HG02588 (cell line): Measurements from ENCODE around the gene JPH4.

Experiments
- ATAC-seq: cut with Tn5 transposase; IDR thresholded peaks from one replicate; pipeline ENCODE4 v1.9.1; 2021; ENCODE audit warnings: mild to moderate bottlenecking, moderate library complexity; ENCODE audit not compliant: unreplicated experiment

JPH4 gene

DNA sequence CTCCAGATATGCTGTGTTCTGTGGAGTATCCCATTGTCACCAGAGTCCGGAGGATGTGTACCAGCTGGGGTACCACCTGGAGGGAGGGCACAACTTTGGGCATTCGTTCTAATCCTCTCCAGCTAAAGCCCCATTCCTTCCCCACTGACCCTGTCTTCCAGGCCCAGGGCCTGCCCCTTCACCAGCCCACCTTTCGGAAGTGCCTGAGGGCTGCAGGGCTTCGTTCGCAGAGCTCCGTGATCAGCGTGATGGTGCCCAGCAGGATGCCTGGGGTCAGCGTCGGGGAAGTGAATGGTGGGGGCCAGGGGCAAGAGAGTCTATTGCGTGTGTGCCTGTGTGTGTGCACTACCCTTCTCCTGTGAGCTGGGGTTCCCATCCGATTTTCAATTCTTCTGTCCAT is 13.0 kb downstream of the JPH4 start:
- ATAC-seq = no peak

DNA sequence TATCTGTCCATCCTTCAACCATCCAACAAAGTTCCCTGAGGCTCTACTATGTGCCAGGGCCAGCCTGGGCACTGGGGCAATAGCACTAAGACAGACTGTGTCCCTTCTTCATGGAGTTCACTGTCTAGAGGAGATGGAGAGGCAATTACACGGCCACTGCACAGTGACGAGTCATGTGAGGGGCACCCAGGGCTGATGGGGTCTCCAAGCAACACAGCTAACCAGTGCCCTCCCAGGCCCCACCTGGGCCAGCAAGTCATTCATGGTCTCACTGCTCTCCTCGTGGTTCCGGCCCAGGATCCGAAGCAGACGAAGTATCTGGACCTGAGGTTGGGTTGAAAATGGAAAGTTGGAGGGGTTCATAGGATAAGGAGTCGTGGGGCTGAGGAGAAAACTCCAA is 13.7 kb downstream of the JPH4 start:
- no peak for ATAC-seq

DNA sequence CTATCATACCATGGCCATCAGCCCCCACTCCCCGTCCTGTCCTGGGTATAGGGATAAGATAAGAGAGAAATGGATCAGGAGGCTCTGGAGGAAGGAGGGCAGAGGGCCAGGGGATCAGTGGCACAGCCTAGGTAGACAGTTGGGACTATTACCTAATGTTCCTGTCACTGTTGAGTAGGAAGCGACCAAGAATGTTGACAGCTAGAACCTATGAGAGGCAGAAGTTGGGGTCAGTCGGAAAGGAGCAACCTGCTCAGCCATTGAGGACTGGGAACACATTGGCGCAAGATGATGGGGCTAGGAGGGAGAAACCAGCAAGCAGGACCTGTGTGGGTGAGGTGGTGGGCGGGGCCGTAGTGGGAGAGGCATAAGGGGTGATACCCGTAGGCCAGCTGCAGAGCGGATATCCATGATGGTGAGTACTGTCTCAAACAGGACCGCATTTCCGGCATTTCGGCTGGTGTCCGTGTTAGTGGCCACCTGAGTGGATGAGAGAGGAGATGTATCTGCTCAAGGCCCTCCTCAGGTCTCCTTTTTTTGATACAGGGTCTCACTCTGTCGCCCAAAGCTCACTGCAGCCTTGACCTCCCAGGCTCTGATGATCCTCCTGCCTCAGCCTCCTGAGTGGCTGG is 14.3 kb downstream of the JPH4 start:
- ATAC-seq = no peak

DNA sequence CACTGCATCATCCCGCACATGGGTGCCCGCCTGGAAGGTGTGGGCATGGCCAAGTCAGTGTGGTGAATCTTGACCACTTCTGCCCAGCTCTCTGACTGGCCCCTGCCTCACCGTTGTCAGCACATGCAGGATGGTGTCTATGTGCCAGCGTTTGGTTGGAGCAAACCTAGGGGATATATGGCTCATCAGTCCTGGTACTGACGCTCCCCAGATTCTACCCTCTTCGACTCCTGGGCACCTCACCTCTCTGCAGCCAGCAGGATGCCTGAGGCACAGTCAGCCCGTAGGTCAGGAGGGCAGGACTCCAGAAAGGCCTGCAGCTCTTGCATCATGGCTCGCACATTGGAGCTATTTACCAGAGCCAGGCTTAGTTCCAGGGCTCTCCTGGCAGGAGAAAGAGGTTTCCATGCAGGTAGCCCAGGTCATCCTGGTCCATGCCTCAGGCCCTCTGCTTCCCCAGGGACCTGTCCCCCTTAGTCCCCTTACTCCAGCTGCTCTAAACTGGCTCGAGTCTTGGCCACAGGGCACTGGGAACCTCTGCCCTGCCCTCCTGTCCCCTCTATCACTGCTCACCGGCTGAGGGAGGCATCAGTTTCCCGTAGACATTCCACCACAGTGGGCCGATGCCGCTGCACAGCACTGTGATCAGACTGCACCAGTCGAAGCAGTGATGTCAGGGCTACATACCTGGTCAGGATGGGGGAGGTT is 15.0 kb downstream of the JPH4 start:
- ATAC-seq = no peak

DNA sequence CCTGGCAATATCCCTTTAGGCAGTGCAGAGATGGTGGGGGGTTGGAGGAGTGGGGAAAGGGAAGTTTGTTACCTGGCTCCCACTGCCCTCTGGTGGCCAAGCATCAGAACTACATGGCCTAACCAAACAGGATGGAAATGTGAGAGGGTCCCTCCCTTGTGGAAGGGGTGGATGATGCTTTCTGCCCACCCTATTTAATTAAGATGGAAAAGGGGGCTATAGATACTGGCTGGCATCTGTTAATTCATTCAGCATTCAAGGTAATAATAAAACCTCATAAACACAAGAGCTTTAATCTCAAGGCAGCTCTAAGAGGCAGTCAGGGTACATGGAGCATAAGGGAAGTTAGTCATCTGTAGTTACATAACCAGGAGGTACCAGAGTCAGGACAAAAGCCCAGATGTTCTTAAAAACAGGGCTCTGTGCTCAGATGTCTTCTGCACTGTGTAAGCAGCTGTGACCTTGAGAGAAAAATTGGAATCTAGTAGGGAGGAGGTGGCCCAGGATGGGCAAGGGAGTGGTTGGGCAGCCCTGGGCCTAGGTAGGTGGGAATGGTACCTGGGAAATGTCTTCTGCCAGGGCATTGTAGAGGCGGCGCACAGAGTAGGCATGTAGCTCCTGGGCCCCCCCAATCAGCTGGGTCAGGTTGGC is 15.6 kb downstream of the JPH4 start:
- ATAC-seq = no peak

DNA sequence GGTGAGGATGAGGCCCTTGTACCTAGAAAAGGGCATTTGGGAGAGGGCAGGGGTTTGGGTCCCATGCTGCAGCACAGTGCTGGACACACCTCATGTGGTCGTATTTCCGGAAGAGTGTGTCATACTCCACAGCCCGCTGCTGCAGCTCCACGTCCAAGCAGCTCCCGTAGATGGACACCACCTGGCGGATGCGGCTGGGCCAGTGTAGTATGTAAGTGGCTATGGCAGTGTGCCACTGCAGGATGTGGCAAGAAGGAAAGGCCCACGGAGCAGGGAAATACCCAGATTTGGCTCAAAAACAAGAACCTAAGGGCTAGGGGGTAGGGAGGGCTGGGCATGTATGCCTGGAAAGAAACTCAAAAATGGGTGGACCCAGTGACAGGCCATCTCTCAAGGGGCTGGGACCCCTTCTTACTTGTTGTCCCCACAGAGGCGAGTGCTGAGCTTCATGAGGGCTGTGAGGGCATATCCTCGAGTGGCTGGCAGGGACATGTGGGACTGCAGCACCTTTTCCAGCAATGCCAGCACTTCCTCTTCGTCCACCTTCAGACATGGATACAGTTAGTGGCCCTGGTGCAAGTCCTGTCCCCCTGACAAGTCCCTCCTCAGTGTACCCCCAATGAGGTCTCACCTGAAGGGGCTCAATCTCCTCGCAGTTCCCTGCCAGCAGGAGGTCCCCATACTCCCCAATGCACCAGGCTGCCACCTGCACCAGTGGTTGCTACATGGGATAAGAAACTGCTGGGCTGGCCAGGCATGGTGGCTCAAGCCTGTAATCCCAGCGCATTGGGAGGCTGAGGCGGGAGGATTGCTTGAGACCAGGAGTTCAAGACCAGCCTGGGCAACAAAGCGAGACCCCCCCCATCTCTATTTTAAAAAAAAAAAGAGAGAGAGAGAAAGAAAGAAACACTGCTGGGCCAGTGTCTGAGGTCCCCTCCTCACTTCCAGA is 16.4 kb downstream of the JPH4 start:
- no peak for ATAC-seq

DNA sequence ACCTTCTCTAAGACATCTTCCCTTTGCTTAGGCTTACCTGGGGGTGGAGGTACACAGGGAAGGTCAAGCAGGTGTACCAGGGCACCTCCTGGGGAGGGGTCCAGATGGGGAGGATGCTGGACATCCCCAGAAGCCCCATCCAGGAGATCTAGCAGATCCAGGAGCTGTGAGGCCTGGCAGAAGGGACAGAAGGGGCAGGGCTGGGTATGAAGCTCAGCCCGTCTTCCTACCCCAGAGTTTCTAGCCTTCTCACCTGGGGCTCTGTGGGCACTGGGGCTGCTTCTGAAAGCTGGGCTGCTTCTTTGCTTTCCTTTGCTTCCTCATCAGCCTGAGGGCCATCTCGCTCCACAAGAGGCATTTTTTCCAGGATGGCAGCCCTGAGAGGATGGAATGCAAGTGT is 17.3 kb downstream of the JPH4 start:
- ATAC-seq = no peak

DNA sequence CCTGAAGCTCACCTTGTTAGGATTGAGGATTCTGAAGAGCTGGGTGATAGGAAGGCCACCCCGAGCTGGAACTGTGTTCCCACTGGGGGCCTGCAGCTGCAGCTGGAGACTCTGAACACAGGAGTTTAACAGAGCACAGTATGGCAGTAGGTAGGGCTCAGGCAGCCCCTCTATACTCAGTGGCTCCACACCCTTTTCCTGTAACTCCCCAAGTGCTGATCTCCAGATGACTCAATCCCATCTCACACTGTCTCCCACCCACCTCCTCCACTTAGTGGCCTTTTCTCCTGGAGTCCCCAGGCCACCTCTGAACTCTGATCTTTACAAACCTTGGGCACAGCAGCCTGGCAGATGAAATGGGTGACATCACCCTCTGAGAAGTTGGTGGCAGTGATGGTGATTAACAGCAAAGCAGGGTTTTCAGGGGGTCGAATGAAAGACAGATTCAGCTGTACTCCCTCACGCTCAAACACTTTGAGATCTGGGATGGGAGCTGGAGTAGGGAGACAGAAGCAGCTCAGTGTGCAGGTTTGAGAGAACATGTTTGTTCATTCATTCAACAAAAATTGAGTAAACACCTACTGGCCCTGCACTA is 18.6 kb downstream of the JPH4 start:
- no peak for ATAC-seq

DNA sequence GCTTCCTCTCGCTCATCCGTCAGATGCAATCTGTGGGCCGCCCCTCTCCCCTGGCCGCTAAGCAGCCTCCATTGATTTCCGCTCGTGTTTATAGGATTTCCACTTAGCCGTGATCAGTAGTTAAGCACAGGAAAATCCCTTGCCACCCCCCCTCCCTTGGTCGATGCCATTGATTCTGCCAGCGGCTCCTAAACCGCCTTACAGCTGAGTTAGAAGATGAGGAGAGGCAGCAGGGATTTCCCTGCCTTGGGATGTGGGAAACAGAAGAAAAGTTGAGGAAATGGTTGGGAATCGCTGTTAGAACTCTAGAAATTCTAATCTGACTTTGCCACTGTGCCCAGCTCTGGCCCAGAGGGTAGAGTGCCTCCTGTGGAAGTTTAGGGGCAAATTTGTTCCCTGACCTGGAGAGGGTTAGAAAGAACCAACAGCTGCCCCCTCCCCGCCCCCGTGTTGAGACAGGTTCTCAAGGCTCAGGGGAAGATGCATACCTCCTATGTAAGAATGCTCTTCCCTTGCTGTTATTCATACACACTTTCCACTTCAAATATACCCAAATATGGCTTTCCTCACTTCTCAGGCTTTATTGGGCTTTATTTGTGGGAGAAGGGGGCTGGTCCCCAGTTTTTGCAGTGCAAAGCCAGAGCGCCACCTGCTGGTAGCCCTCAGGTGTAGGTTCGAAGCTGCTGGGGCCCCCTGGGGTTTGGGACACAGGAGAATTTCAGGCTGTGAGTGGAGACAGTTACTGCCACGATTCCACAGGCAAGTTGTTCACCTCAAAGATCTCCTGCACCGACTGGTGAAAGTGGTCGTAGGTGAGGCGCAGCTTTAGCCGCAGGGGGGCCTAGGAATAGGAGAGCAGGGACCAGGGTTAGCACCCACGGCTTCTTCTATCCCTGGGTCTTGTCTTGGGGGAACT is 19.3 kb downstream of the JPH4 start:
- no peak for ATAC-seq

DNA sequence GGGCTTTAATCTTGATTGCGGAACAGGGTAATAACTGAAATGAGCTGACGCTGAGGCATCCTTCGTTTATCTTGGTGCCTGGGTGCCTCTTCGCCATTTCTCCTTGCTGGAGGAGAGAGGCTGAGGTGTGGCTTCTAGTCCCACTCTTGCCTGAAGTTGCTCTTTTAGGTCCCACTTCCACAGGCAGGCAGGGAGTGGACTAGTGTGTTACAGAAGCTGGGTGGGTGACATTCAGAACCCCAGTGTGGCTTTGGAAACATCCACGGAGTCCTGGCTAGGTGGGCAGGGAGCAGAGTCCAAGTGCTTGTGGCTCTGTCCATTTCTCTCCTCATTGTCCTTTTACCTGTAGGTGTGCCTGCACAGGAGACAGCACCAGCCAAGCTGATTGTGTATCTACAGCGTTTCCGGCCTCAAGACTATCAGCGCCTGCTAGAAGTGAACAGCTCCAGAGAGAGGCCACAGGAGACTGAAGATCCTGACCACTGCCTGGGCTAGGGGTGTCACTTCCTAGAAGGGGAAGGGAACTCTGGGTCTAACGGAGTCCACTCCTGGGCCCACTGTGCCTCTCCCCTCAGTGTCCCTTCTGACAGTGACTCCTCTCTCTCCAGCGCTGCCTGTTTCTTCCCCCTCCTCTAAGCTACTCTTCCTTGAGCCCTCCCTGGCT is 20.1 kb downstream of the JPH4 start:
- no peak for ATAC-seq

DNA sequence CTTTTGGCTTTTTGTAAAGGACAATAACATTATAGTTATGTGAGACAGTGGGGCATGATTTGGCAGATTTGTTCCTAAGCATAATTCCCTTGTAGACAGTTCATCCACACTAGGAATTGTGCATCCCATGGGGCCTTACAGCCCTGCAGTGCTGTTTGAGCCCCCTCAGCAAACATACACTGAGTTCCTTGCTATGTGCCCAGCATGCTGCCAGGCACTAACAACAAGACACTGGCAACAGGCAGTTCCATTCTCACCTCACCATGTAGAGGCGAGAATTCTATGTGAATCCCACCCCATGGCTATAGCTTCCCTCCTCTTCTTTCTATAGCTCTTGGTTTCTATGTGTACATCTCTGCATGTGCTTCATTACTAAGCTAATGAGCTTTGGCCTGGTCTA is 20.6 kb downstream of the JPH4 start:
- no peak for ATAC-seq

DNA sequence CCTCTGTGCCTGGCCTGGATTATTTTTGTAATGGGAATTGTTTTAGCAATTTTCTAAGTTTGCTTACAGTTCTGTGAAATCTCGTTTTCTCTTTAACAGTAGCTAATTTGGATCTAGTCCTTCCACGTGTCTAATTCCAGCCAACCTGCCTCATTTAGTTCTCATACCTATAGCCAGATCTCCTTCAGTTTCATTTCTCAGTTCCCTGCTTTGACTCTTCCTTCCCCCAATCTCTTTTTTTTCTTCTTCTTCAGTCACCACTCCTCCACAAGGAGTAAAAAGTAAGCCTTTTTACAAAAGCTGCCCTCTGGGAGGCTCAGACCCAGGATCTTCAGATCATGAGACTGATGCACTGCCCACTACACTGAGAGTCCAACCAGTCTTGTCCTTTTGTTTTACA is 21.1 kb downstream of the JPH4 start:
- ATAC-seq = no peak

DNA sequence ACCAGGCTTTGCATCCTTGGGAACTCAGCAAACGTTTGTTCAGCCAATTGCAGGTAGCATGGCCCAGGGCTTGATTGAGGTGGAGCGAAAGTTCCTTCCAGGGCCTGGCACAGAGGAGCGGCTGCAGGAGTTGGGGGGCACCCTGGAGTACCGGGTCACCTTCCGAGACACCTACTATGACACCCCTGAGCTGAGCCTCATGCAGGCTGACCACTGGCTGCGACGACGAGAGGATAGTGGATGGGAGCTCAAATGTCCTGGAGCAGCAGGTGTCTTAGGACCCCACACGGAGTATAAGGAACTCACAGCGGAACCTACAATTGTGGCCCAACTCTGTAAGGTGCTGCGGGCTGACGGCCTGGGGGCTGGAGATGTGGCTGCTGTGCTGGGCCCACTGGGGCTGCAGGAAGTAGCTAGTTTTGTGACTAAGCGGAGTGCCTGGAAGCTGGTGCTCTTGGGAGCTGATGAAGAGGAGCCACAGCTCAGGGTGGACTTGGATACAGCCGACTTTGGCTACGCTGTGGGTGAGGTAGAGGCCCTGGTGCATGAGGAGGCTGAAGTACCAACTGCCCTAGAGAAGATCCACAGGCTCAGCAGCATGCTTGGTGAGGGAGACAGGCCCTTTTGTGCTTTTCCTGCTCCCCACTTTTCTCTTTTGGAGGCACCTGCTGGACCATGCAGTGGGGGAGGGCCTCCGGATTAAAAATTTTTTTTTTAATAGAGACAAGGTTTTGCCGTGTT is 21.7 kb downstream of the JPH4 start:
- ATAC-seq = no peak

DNA sequence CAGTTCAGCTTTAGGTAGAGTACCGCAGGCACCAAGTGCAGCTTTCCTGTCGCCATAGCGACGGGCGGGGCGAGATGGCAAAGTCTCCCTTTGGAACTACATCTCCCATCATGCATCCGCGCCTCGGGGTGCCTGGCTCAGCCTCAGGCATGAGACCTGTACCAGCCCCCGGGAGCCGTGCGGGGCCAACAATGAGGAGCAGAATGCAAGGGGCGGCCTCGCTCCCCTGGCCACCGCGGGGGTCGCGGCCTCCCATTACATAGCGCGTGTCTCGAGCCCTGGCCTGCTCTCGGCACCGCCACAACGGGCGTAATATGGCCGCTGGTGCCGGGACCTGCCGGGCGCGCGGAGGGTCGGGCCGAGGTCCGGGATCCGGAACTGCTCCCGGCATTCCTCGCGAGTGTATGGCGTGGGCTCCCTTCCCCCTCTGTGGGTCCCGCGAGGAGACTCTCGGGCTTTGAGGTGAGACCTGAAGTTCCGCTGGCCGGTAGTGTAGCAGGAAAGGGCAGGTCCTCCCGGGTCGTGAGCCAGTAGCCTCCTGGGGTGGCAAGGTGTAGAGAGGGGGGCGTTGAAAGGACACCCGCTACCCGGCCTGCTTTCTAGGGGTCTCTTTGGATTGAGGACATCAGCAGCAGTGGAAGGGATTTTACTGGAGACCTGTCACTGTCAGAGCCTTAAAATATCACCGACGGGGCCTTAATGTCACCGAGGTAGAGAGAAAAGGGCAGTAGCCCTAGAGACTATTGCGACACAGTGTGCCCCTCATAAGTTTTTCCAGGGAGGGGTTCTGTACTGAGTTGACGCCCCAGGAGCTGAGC is 22.5 kb downstream of the JPH4 start, which contains the start of gene THTPA:
TSS of gene THTPA (plus strand) at position 390 of the 818 bp plus-strand sequence. CDS start 487 bp downstream, outside the sequence.
- peak; percentile 88 for ATAC-seq

DNA sequence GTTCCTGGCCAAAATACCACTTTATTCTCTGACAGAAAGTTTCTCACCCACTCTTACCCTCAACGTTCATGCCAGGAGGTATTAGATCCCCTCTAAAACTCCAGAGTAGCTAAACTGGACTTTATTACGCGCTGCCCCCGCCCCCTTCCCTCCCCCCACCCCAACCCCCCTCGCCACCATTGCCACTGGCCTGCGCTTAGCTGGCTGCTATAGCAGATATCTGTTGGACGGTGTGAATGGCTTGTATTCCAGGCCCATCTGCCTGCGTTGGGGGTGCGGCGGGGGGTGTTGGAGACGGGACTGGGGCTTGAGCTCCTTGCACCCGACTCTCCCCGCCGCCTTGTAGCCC is 23.1 kb downstream of the JPH4 start:
- no peak for ATAC-seq

DNA sequence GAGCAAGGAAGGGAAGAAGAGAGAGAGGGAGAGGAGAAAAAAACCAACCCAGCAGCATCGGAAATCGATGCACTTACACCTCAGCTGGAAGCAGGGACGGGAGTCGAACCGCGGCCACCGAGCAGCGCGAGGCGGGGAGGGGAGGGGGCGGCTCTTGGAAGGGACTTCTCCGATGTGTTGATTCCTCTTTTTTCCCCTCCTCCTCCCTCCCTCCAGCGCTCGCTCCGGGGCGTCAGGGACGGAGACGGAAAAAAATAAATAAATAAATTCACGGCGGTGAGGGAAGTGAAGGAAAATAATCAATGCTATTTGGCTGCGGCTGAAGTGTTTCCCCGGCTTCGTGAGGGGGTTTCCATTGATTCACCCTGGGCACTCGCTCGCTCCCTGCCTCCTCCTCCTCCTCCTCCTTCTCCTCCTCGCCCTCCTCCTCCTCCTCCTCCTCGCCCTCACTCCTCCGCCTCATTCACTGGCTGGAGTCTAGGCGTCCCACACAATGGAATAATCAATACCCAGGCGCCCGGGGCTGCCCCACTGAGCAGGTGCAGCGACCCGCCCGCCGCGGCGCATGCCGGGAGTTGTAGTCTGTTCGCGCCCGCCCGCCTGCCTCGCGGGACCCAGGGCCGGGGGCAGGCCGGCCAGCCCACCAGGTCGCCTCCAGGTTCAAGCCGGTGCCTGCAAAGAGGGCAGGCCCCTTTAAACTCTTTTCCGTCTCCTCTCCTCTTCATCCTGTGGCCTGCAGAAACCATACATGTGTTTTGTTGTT is 27.1 kb downstream of the JPH4 start, which contains the start of gene ZFHX2:
TSS of gene ZFHX2 (minus strand) at position 500 of the 763 bp plus-strand sequence. CDS start 16,440 bp downstream, outside the sequence.
- ATAC-seq = peak; percentile 44

DNA sequence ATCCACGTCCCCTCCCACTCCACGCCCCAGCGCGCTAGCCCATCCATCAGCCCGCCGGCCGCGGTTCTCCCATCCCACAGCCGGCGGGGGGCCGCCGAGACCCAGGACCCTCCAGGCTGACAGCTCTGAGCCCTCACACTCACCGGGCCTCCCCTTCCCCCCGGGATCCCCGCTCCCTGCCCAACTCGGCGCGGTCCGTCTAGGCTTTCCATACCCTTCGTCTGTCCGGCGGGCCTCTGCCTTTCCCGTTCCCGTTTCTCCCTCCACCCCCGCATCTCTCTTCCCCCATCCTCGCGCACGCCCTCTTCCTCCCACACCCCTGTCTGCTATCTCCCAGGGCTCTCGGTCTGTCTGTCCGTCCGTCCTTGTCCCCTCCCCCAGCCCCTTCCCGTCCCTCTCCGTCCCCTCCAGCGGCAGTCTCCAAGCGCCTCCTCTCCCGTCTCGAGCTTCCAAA is 27.8 kb downstream of the JPH4 start:
- ATAC-seq = no peak
